HEK293 (cell line): Measurements from ENCODE around the gene NPTX1.

ENCODE experiments used
- CTCF ChIA-PET: fragments of 350-600 bp; formaldehyde crosslinking; extraction: SDS; loops from one replicate; lab custom pipeline; 2021; ENCODE audit warnings: antibody characterized with exemption; lab: Yijun Ruan, JAX
- POLR2A ChIA-PET: fragments of 300-600 bp; formaldehyde crosslinking; extraction: SDS; loops from one replicate; lab custom pipeline; 2020; ENCODE audit warnings: antibody characterized with exemption, inconsistent platforms; lab: Yijun Ruan, JAX
- H3K27ac ChIP-seq: fragments of 200-500 bp; sonication (Bioruptor generic); 2 replicates; pipeline ENCODE4 v1.5.1; 2014; ENCODE audit warnings: low read depth, low read length, control low read depth, inconsistent platforms; ENCODE audit errors: extremely low read depth
- H3K36me3 ChIP-seq, 2 experiments: fragments of 200-500 bp in 1 of 2; sonication (Bioruptor generic) in 1 of 2; 1 replicate in 1 of 2; 2 replicates in 1 of 2; pipeline ENCODE4 v1.5.1; 2014 to 2017; ENCODE audit warnings: inconsistent platforms in 2 of 2, low read length in 2 of 2; ENCODE audit not compliant: control insufficient read depth in 2 of 2, insufficient read depth in 1 of 2
- H3K4me1 ChIP-seq: fragments of 200-500 bp; sonication (Bioruptor generic); 2 replicates; pipeline ENCODE4 v1.5.1; 2014; ENCODE audit warnings: mild to moderate bottlenecking, low read length, inconsistent platforms; ENCODE audit not compliant: control insufficient read depth, insufficient read depth
- H3K4me3 ChIP-seq: 2 replicates; pipeline ENCODE4 v1.5.1; 2011; ENCODE audit warnings: low read depth, mild to moderate bottlenecking, control low read depth, low read length, moderate library complexity
- H3K9me3 ChIP-seq: fragments of 200-500 bp; sonication (Bioruptor generic); 2 replicates; pipeline ENCODE4 v1.5.1; 2014; ENCODE audit warnings: low read depth, low read length, inconsistent platforms; ENCODE audit not compliant: control insufficient read depth, insufficient read depth
- HOXA7 ChIP-seq: sonication (generic); formaldehyde crosslinking; IDR thresholded peaks from 2 replicates; pipeline ENCODE4 v1.8.1; 2022; ENCODE audit warnings: missing genetic modification reagents, borderline replicate concordance
- OSR2 ChIP-seq: fragments of 450-650 bp; formaldehyde crosslinking; IDR thresholded peaks from 2 replicates; pipeline ENCODE4 v1.5.1; 2016; ENCODE audit warnings: missing biosample characterization, missing genetic modification characterization
- ZNF138 ChIP-seq: fragments of 450-650 bp; formaldehyde crosslinking; IDR thresholded peaks from 2 replicates; pipeline ENCODE4 v1.5.1; 2016; ENCODE audit warnings: missing biosample characterization, missing genetic modification characterization, borderline replicate concordance
- ZNF169 ChIP-seq: fragments of 450-650 bp; formaldehyde crosslinking; IDR thresholded peaks from 2 replicates; pipeline ENCODE4 v1.5.1; 2016; ENCODE audit warnings: missing biosample characterization, missing genetic modification characterization
- ZNF174 ChIP-seq: fragments of 450-650 bp; formaldehyde crosslinking; IDR thresholded peaks from 2 replicates; pipeline ENCODE4 v1.5.0; 2017; ENCODE audit warnings: missing biosample characterization, mild to moderate bottlenecking, missing genetic modification characterization
- ZNF248 ChIP-seq: fragments of 450-650 bp; formaldehyde crosslinking; IDR thresholded peaks from 2 replicates; pipeline ENCODE4 v1.5.1; 2017; ENCODE audit warnings: missing biosample characterization, missing genetic modification characterization
- ZNF311 ChIP-seq: fragments of 450-650 bp; formaldehyde crosslinking; IDR thresholded peaks from 2 replicates; pipeline ENCODE4 v1.5.1; 2017; ENCODE audit warnings: missing biosample characterization, missing genetic modification characterization, borderline replicate concordance
- ZNF335 ChIP-seq: fragments of 450-650 bp; formaldehyde crosslinking; conservative IDR thresholded peaks from 2 replicates; pipeline ENCODE4 v1.5.1; 2016; ENCODE audit warnings: missing biosample characterization, missing genetic modification characterization
- ZNF416 ChIP-seq: fragments of 450-650 bp; formaldehyde crosslinking; IDR thresholded peaks from 2 replicates; pipeline ENCODE4 v1.5.1; 2016; ENCODE audit warnings: missing biosample characterization, missing genetic modification characterization
- ZNF433 ChIP-seq: fragments of 450-650 bp; formaldehyde crosslinking; IDR thresholded peaks from 2 replicates; pipeline ENCODE4 v1.5.1; 2016; ENCODE audit warnings: missing biosample characterization, missing genetic modification characterization, low read depth
- ZNF501 ChIP-seq: fragments of 450-650 bp; formaldehyde crosslinking; IDR thresholded peaks from 2 replicates; pipeline ENCODE4 v1.5.1; 2016; ENCODE audit warnings: missing biosample characterization, missing genetic modification characterization
- ZNF548 ChIP-seq: fragments of 450-650 bp; formaldehyde crosslinking; IDR thresholded peaks from 2 replicates; pipeline ENCODE4 v1.5.1; 2016; ENCODE audit warnings: missing biosample characterization, missing genetic modification characterization
- ZNF624 ChIP-seq: fragments of 450-650 bp; formaldehyde crosslinking; IDR thresholded peaks from 2 replicates; pipeline ENCODE4 v1.5.1; 2017; ENCODE audit warnings: missing biosample characterization, missing genetic modification characterization
- ZNF660 ChIP-seq: fragments of 450-650 bp; IDR thresholded peaks from 2 replicates; pipeline ENCODE4 v1.5.1; 2018; ENCODE audit warnings: missing biosample characterization, mild to moderate bottlenecking, missing genetic modification characterization
- ZNF677 ChIP-seq: fragments of 450-650 bp; IDR thresholded peaks from 2 replicates; pipeline ENCODE4 v1.5.0; 2018; ENCODE audit warnings: missing biosample characterization, mild to moderate bottlenecking, missing genetic modification characterization, moderate library complexity
- ZNF707 ChIP-seq: fragments of 450-650 bp; formaldehyde crosslinking; IDR thresholded peaks from 2 replicates; pipeline ENCODE4 v1.5.1; 2016; ENCODE audit warnings: missing biosample characterization, missing genetic modification characterization
- ZNF776 ChIP-seq: fragments of 450-650 bp; formaldehyde crosslinking; IDR thresholded peaks from 2 replicates; pipeline ENCODE4 v1.5.0; 2017; ENCODE audit warnings: missing biosample characterization, missing genetic modification characterization, borderline replicate concordance
- TF ChIP-seq, protein P1 (sequence below): fragments of 450-650 bp; formaldehyde crosslinking; IDR thresholded peaks from 2 replicates; pipeline ENCODE4 v1.5.1; 2017; ENCODE audit warnings: missing biosample characterization, missing genetic modification characterization
- TF ChIP-seq, protein P2 (sequence below): fragments of 450-650 bp; formaldehyde crosslinking; IDR thresholded peaks from 2 replicates; pipeline ENCODE4 v1.5.1; 2016; ENCODE audit warnings: missing biosample characterization, missing genetic modification characterization
- TF ChIP-seq, protein P3 (sequence below): fragments of 450-650 bp; IDR thresholded peaks from 2 replicates; pipeline ENCODE4 v1.5.1; 2018; ENCODE audit warnings: missing biosample characterization, missing genetic modification characterization
- TF ChIP-seq, protein P4 (sequence below): fragments of 450-650 bp; formaldehyde crosslinking; IDR thresholded peaks from 2 replicates; pipeline ENCODE4 v1.5.1; 2016; ENCODE audit warnings: missing biosample characterization, missing genetic modification characterization

The NPTX1 gene

DNA sequence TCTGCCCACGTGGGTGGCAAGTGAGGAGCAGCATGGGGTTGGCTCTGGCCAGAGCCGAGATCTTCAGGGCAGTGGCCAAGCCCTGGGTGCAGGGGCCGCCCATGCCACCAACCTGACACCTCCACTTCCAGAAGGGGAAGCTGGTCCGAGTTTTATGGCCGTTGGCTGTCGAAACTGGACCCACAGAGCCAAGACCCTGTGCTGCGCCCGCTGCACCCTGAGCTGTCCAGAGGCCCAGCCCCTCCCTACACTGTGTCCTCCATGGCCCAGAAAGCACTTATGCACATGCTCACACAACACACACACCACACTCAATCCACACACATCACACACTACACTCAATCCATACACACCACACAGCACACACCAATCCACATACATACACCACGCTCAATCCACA lies 34.4 kb upstream of the NPTX1 start (continued):
- TF ChIP-seq ZNF707 (tag by site-specific recombination): no peak
- TF ChIP-seq ZNF174: no peak
- TF ChIP-seq, all 188 proteins: peak for 0

DNA sequence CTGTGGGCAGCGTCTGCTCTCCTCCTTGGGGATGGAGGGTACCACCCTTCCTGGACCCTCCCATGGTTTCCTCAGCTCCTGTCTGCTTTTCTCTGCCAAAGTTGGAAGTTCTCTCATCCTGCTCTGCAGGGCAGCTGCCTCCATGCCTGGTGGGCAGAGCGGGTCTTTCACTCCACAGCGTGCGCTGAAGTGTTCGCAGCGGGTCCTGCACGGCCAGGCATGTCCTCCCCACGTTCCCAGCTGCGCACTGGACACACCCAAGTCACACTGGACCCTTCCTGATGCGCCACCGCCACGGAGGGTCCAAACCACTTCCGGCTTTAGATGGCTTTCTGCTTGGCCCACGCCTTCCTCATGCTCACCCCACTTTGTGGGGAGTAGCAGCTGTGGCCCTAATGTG lies 33.7 kb upstream of the NPTX1 start:
- ChIA-PET CTCF (interaction anchor here (0.6 kb wide), 2 partner anchors 35 to 389 kb away, joined by 3 read pairs; no protein-coding TSS in a partner anchor), POLR2A (interaction anchor here (0.6 kb wide), 1 partner anchor 31 kb away, joined by 4 read pairs; no protein-coding TSS in a partner anchor)
- no peak overlapping the region for H3K4me3 ChIP-seq
- H3K9me3 ChIP-seq: no peaks in the 10 kb centered on the region
- no peak overlapping the region for H3K27ac ChIP-seq
- TF ChIP-seq ZNF433 (tag by site-specific recombination): no peak
- no peak for TF ChIP-seq ZNF624 (tag by site-specific recombination)
- TF ChIP-seq ZNF138 (tag by site-specific recombination): no peak
- no peak for TF ChIP-seq ZNF416 (tag by site-specific recombination)
- TF ChIP-seq OSR2 (tag by site-specific recombination): no peak
- TF ChIP-seq, protein P1, sequence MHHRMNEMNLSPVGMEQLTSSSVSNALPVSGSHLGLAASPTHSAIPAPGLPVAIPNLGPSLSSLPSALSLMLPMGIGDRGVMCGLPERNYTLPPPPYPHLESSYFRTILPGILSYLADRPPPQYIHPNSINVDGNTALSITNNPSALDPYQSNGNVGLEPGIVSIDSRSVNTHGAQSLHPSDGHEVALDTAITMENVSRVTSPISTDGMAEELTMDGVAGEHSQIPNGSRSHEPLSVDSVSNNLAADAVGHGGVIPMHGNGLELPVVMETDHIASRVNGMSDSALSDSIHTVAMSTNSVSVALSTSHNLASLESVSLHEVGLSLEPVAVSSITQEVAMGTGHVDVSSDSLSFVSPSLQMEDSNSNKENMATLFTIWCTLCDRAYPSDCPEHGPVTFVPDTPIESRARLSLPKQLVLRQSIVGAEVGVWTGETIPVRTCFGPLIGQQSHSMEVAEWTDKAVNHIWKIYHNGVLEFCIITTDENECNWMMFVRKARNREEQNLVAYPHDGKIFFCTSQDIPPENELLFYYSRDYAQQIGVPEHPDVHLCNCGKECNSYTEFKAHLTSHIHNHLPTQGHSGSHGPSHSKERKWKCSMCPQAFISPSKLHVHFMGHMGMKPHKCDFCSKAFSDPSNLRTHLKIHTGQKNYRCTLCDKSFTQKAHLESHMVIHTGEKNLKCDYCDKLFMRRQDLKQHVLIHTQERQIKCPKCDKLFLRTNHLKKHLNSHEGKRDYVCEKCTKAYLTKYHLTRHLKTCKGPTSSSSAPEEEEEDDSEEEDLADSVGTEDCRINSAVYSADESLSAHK: no peak
- no peak for TF ChIP-seq ZNF335 (tag by site-specific recombination)
- TF ChIP-seq, protein P2, sequence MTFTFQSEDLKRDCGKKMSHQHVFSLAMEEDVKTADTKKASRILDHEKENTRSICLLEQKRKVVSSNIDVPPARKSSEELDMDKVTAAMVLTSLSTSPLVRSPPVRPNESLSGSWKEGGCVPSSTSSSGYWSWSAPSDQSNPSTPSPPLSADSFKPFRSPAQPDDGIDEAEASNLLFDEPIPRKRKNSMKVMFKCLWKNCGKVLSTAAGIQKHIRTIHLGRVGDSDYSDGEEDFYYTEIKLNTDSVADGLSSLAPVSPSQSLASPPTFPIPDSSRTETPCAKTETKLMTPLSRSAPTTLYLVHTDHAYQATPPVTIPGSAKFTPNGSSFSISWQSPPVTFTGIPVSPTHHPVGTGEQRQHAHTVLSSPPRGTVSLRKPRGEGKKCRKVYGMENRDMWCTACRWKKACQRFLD (tag by site-specific recombination): no peak
- TF ChIP-seq ZNF501 (tag by site-specific recombination): no peak
- TF ChIP-seq ZNF677 (tag by site-specific recombination): no peak
- TF ChIP-seq ZNF660 (tag by site-specific recombination): no peak
- TF ChIP-seq ZNF169 (tag by site-specific recombination): no peak
- TF ChIP-seq ZNF548 (tag by site-specific recombination): no peak
- no peak for TF ChIP-seq HOXA7 (CRISPR knock-in tag)
- TF ChIP-seq, protein P3, sequence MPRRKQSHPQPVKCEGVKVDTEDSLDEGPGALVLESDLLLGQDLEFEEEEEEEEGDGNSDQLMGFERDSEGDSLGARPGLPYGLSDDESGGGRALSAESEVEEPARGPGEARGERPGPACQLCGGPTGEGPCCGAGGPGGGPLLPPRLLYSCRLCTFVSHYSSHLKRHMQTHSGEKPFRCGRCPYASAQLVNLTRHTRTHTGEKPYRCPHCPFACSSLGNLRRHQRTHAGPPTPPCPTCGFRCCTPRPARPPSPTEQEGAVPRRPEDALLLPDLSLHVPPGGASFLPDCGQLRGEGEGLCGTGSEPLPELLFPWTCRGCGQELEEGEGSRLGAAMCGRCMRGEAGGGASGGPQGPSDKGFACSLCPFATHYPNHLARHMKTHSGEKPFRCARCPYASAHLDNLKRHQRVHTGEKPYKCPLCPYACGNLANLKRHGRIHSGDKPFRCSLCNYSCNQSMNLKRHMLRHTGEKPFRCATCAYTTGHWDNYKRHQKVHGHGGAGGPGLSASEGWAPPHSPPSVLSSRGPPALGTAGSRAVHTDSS (tag by site-specific recombination): no peak
- no peak for TF ChIP-seq ZNF311
- TF ChIP-seq ZNF248: no peak
- TF ChIP-seq, protein P4, sequence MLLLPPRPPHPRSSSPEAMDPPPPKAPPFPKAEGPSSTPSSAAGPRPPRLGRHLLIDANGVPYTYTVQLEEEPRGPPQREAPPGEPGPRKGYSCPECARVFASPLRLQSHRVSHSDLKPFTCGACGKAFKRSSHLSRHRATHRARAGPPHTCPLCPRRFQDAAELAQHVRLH (tag by site-specific recombination): no peak
- TF ChIP-seq ZNF776: no peak
- no peaks in the 10 kb centered on the region for H3K4me1 ChIP-seq
- no peaks in the 10 kb centered on the region for H3K36me3 ChIP-seq
